PC-3 (cell line): ENCODE results near the gene DISC1.

ENCODE experiments used
- EZH2 ChIP-seq: fragments of 300-600 bp; sonication (generic); IDR thresholded peaks from one replicate; pipeline ENCODE4 v1.6.1; 2017; ENCODE audit warnings: antibody characterized with exemption, mild to moderate bottlenecking, low read length; ENCODE audit not compliant: unreplicated experiment
- EZH2phosphoT487 ChIP-seq: fragments of 300-600 bp; sonication (generic); IDR thresholded peaks from 2 replicates; pipeline ENCODE4 v1.6.1; 2018; ENCODE audit warnings: mild to moderate bottlenecking, antibody characterized with exemption, low read length, borderline replicate concordance
- TF ChIP-seq, protein P1 (sequence below): fragments of 300-600 bp; sonication (generic); conservative IDR thresholded peaks from 2 replicates; pipeline ENCODE4 v1.5.1; 2017; ENCODE audit warnings: antibody characterized with exemption, low read depth, mild to moderate bottlenecking, low read length

DNA sequence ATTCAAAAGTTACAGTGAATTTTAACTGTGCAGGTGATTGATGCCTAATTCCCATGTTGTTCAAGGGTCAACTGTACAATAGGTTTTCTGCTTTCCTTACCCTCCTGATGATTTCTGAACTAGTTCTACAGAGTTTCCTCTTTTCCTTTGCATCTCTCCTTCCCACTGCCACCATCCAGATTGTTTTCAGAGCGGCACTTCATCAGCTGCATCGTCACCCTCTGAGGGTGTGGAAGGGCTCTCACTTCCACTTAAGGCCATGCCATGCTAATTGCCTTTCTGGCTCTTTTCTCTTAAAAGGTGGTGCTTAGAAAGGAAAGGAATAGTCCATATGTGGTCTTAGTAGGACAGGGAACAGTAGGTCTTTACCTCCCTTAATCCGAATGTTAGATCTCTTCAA is 39.1 kb downstream of the DISC1 start:
- TF ChIP-seq EZH2 (no peak), EZH2phosphoT487 (no peak)
- TF ChIP-seq, protein P1, sequence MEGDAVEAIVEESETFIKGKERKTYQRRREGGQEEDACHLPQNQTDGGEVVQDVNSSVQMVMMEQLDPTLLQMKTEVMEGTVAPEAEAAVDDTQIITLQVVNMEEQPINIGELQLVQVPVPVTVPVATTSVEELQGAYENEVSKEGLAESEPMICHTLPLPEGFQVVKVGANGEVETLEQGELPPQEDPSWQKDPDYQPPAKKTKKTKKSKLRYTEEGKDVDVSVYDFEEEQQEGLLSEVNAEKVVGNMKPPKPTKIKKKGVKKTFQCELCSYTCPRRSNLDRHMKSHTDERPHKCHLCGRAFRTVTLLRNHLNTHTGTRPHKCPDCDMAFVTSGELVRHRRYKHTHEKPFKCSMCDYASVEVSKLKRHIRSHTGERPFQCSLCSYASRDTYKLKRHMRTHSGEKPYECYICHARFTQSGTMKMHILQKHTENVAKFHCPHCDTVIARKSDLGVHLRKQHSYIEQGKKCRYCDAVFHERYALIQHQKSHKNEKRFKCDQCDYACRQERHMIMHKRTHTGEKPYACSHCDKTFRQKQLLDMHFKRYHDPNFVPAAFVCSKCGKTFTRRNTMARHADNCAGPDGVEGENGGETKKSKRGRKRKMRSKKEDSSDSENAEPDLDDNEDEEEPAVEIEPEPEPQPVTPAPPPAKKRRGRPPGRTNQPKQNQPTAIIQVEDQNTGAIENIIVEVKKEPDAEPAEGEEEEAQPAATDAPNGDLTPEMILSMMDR: no peak
